HG02981 (cell line): ENCODE measurements around the gene LAGE3.

Experiments used
- ATAC-seq: cut with Tn5 transposase; IDR thresholded peaks from one replicate; pipeline ENCODE4 v1.9.1; 2021; ENCODE audit warnings: mild to moderate bottlenecking, moderate library complexity; ENCODE audit not compliant: unreplicated experiment

LAGE3 gene

GRCh38 chrX:154458954-154459778 is 19.9 kb downstream of the LAGE3 start:
- no peak for ATAC-seq

GRCh38 chrX:154458116-154458953 is 20.7 kb downstream of the LAGE3 start, which contains the start of gene PLXNA3:
Gene PLXNA3, plus strand, starts transcription at chrX:154458281. Its CDS starts 1,903 bp downstream, at chrX:154460184.
- peak; percentile 56 for ATAC-seq

GRCh38 chrX:154457491-154458115 is 21.5 kb downstream of the LAGE3 start:
- ATAC-seq: peak; percentile 54

GRCh38 chrX:154452823-154453222 is 26.3 kb downstream of the LAGE3 start:
- ATAC-seq: no peak

- no peak for ATAC-seq
Observed at GRCh38 chrX:154450312-154450711, 28.8 kb downstream of the LAGE3 start.

- no peak for ATAC-seq
Observed at GRCh38 chrX:154449618-154450017, 29.5 kb downstream of the LAGE3 start.

- ATAC-seq: no peak
Observed at GRCh38 chrX:154448484-154448883, 30.6 kb downstream of the LAGE3 start.

GRCh38 chrX:154446430-154446829 is 32.7 kb downstream of the LAGE3 start:
- ATAC-seq: no peak

GRCh38 chrX:154445776-154446175 is 33.3 kb downstream of the LAGE3 start:
- no peak for ATAC-seq

GRCh38 chrX:154444755-154445246 is 34.3 kb downstream of the LAGE3 start:
- no peak for ATAC-seq

- ATAC-seq: peak; percentile 87
Observed at GRCh38 chrX:154443992-154444754, 34.9 kb downstream of the LAGE3 start, which contains the start of gene FAM50A. Gene FAM50A, plus strand, starts transcription at chrX:154444141. Its CDS starts 95 bp downstream, at chrX:154444236.

- ATAC-seq: no peak
Observed at GRCh38 chrX:154443479-154443910, 35.6 kb downstream of the LAGE3 start.

GRCh38 chrX:154441984-154442707 is 36.9 kb downstream of the LAGE3 start:
- no peak for ATAC-seq

GRCh38 chrX:154441564-154441963 is 37.5 kb downstream of the LAGE3 start:
- ATAC-seq: no peak

GRCh38 chrX:154440623-154441357 is 38.3 kb downstream of the LAGE3 start:
- ATAC-seq: no peak

- no peak for ATAC-seq
Observed at GRCh38 chrX:154439841-154440240, 39.2 kb downstream of the LAGE3 start.

- no peak for ATAC-seq
Observed at GRCh38 chrX:154437971-154438893, 40.8 kb downstream of the LAGE3 start.
